ENCODE data around the gene TSR2. TPM values are rescaled to one million over a fixed set of nuclear protein-coding genes. Genes with fewer than 3 reads are reported as not detected.

TSR2 gene
- polyA plus RNA-seq, 1 experiment: 15.6 TPM

GRCh38 chrX:54415534-54416350 is 24.5 kb upstream of the TSR2 start:
- DNase-seq (ENCODE audit: low read depth): no peak
- no peaks in the 10 kb centered on the region; the same call in 1 of the 2 replicates for H3K27me3 ChIP-seq (ENCODE audit: control insufficient read depth, insufficient read depth, low read length)
- TF ChIP-seq, protein P1, sequence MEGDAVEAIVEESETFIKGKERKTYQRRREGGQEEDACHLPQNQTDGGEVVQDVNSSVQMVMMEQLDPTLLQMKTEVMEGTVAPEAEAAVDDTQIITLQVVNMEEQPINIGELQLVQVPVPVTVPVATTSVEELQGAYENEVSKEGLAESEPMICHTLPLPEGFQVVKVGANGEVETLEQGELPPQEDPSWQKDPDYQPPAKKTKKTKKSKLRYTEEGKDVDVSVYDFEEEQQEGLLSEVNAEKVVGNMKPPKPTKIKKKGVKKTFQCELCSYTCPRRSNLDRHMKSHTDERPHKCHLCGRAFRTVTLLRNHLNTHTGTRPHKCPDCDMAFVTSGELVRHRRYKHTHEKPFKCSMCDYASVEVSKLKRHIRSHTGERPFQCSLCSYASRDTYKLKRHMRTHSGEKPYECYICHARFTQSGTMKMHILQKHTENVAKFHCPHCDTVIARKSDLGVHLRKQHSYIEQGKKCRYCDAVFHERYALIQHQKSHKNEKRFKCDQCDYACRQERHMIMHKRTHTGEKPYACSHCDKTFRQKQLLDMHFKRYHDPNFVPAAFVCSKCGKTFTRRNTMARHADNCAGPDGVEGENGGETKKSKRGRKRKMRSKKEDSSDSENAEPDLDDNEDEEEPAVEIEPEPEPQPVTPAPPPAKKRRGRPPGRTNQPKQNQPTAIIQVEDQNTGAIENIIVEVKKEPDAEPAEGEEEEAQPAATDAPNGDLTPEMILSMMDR (IDR thresholded peaks at IDR 0.05; ENCODE audit: insufficient read depth, low read depth, low read length): no peak
- H3K36me3 ChIP-seq (ENCODE audit: control insufficient read depth, insufficient read depth, low read length): no peaks in the 10 kb centered on the region
- CTCF ChIA-PET: no interaction called here
- no peak overlapping the region for H3K4me3 ChIP-seq (ENCODE audit: low read depth, low read length)
- POLR2A ChIA-PET: no interaction called here

DNA sequence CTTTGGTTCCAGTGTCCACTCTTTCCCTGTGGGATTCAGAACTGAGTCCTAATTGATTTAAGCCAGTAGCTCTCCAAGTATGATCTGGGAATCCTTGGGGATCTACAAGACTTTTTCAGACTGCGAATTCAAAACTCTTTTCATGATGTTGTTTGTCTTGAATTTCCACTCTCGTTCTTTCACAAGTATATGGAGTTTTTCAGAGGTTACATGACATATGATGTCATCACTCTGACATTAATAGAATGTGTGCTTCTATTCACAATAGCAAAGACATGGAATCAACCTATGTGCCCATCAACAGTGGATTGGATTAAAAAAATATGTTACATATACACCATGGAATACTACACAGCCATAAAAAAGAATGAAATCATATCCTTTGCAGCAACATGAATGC is 23.2 kb upstream of the TSR2 start:
- CTCF ChIA-PET: no interaction called here
- H3K36me3 ChIP-seq (ENCODE audit: control insufficient read depth, insufficient read depth, low read length): no peaks in the 10 kb centered on the region
- TF ChIP-seq, protein P1 (IDR thresholded peaks at IDR 0.05; ENCODE audit: insufficient read depth, low read depth, low read length): no peak

DNA sequence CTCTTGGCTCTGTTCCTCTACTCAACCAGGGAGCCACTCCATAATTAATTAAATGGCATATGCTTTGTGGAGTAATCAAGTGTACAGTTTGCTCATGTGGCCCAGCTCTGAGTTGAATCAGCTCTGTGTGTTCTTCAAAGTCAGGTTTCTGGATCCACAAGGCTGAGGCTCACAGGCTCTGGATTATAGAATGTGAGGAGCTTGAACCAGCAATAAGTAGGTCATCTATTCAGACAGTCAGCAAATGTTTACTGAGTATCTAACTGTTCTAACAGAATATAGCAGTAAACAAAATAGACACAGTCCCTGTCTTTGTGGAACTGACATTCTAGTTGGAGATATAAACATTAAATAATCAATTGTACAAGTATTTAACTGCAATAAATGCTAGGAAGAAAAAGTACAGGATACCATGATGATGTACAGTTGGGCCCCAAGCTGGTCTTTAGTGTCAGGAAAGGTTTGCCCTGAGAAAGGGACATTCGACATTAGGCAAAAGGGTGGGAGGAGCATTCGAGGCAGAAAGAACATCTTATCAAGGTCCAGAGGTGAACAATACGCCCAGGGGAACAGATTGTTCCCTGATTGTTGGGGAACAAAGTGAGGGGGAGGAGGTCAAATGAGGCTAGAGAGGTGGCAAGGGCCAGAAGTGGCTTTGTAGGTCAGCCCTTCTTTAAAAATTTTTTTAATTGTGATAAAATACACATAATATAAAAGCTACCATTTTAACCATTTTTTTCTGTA is 20.5 kb upstream of the TSR2 start:
- no peak overlapping the region for H3K4me3 ChIP-seq (ENCODE audit: low read depth, low read length)
- DNase-seq (ENCODE audit: low read depth): no peak
- H3K27me3 ChIP-seq (ENCODE audit: control insufficient read depth, insufficient read depth, low read length): no peaks in the 10 kb centered on the region; the same call in 1 of the 2 replicates
- CTCF ChIA-PET: interaction anchor here (1.0 to 1.1 kb wide), 2 partner anchors 21 to 388 kb away, joined by 3 read pairs; partner anchors contain the start of genes MAGED2 and TSR2
- no peaks in the 10 kb centered on the region for H3K36me3 ChIP-seq (ENCODE audit: control insufficient read depth, insufficient read depth, low read length)
- TF ChIP-seq, protein P1 (IDR thresholded peaks at IDR 0.05; ENCODE audit: insufficient read depth, low read depth, low read length): no peak
- POLR2A ChIA-PET: no interaction called here

More for the DNA sequence above, 23.2 kb upstream of the TSR2 start:
- H3K27me3 ChIP-seq (ENCODE audit: control insufficient read depth, insufficient read depth, low read length): no peaks in the 10 kb centered on the region; the same call in 1 of the 2 replicates
- POLR2A ChIA-PET: no interaction called here
- no peak for DNase-seq (ENCODE audit: low read depth)
- H3K4me3 ChIP-seq (ENCODE audit: low read depth, low read length): no peak overlapping the region

- Histone ChIP-seq H3K27me3 (ENCODE audit: control insufficient read depth, insufficient read depth, low read length) (no peaks in the 10 kb centered on the region; the same call in 1 of the 2 replicates), H3K36me3 (ENCODE audit: control insufficient read depth, insufficient read depth, low read length) (no peaks in the 10 kb centered on the region), H3K4me3 (ENCODE audit: low read depth, low read length) (no peak overlapping the region)
- CTCF ChIA-PET: interaction anchor here (0.6 kb wide), 1 partner anchor 218 kb away, joined by 3 read pairs; no protein-coding TSS in a partner anchor
- TF ChIP-seq, protein P1 (IDR thresholded peaks at IDR 0.05; ENCODE audit: insufficient read depth, low read depth, low read length): no peak
- POLR2A ChIA-PET: no interaction called here
- no peak for DNase-seq (ENCODE audit: low read depth)
These were observed 18.0 kb upstream of the TSR2 start for GRCh38 chrX:54422168-54422567.

Measured in BJ (cell line).